Loucy (cell line): ENCODE data around the gene ADAM22.
A peak's percentile ranks its signal among the peaks of the same experiment; 100 is the strongest.

Experiments
- H2AFZ ChIP-seq: fragments of 200-600 bp; sonication (generic); 2 replicates; pipeline ENCODE4 v1.6.0; 2016; ENCODE audit warnings: antibody characterized with exemption, mild to moderate bottlenecking, low read length, moderate library complexity
- H3F3A ChIP-seq: fragments of 200-600 bp; 2 replicates; pipeline ENCODE4 v1.6.0; 2016; ENCODE audit warnings: antibody characterized with exemption, low read depth, mild to moderate bottlenecking
- H3K27me3 ChIP-seq: fragments of 200-600 bp; sonication (generic); 2 replicates; pipeline ENCODE4 v1.6.1; 2014; ENCODE audit warnings: low read length, mild to moderate bottlenecking; ENCODE audit not compliant: insufficient read depth, poor library complexity, severe bottlenecking
- H3K36me3 ChIP-seq: fragments of 200-600 bp; sonication (generic); 2 replicates; pipeline ENCODE4 v1.6.1; 2016; ENCODE audit warnings: low read length; ENCODE audit not compliant: insufficient read depth
- H3K4me1 ChIP-seq: fragments of 200-600 bp; sonication (generic); 2 replicates; pipeline ENCODE4 v1.5.1; 2014; ENCODE audit warnings: low read length, mild to moderate bottlenecking; ENCODE audit not compliant: insufficient read depth, poor library complexity, severe bottlenecking
- H3K4me2 ChIP-seq: fragments of 200-600 bp; sonication (generic); 2 replicates; pipeline ENCODE4 v1.6.0; 2014; ENCODE audit warnings: antibody characterized with exemption, low read length, low read depth, mild to moderate bottlenecking; ENCODE audit not compliant: poor library complexity, severe bottlenecking
- H3K4me3 ChIP-seq: fragments of 200-600 bp; sonication (generic); 2 replicates; pipeline ENCODE4 v1.5.1; 2014; ENCODE audit warnings: low read length, mild to moderate bottlenecking, mixed read lengths; ENCODE audit not compliant: poor library complexity, severe bottlenecking
- H3K79me2 ChIP-seq: fragments of 200-600 bp; sonication (generic); 2 replicates; pipeline ENCODE4 v1.6.1; 2014; ENCODE audit warnings: low read length; ENCODE audit not compliant: insufficient read depth
- H3K9ac ChIP-seq: fragments of 200-600 bp; sonication (generic); 2 replicates; pipeline ENCODE4 v1.6.0; 2014; ENCODE audit warnings: mild to moderate bottlenecking, low read depth, low read length, moderate library complexity; ENCODE audit not compliant: poor library complexity, severe bottlenecking
- H3K9me2 ChIP-seq: fragments of 200-600 bp; sonication (generic); replicated peaks from 2 replicates; pipeline ENCODE4 v1.6.1; 2016; ENCODE audit warnings: low read depth, low read length, mixed read lengths
- H3K9me3 ChIP-seq: fragments of 200-600 bp; sonication (generic); 2 replicates; pipeline ENCODE4 v1.6.1; 2014; ENCODE audit warnings: mild to moderate bottlenecking, antibody characterized with exemption, low read length, low read depth; ENCODE audit not compliant: insufficient read depth
- H4K20me1 ChIP-seq: fragments of 200-600 bp; sonication (generic); 2 replicates; pipeline ENCODE4 v1.6.0; 2014; ENCODE audit warnings: antibody characterized with exemption, low read length, mild to moderate bottlenecking; ENCODE audit not compliant: insufficient read depth, poor library complexity, severe bottlenecking
- EZH2phosphoT487 ChIP-seq: fragments of 200-600 bp; IDR thresholded peaks from 2 replicates; pipeline ENCODE4 v1.6.1; 2018; ENCODE audit warnings: antibody characterized with exemption, mild to moderate bottlenecking, moderate library complexity, borderline replicate concordance
- TF ChIP-seq, protein P1 (sequence below): fragments of 200-600 bp; sonication (generic); conservative IDR thresholded peaks from 2 replicates; pipeline ENCODE4 v1.5.1; 2014; ENCODE audit warnings: mild to moderate bottlenecking, antibody characterized with exemption, low read length

The ADAM22 gene

DNA sequence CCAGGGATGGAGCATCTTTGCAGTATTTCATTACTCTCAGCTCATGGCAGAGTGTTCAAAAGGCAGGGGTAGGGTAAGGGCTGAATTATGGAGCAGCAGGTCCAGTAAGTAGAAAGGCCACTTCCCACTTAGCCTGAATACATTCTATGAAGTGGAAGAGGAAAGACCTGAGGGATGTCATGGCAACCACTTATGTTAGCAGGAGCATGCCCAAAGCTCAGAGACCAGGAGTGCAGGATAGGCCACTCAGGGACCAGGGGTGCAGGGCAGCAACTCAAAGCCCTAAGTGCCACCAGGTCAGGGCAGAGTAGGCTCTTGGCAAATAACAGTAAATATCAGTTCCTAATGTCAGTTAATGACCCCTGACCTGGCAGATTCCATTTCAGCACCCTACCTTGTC is 282.2 kb downstream of the ADAM22 start:
- TF ChIP-seq, protein P1, sequence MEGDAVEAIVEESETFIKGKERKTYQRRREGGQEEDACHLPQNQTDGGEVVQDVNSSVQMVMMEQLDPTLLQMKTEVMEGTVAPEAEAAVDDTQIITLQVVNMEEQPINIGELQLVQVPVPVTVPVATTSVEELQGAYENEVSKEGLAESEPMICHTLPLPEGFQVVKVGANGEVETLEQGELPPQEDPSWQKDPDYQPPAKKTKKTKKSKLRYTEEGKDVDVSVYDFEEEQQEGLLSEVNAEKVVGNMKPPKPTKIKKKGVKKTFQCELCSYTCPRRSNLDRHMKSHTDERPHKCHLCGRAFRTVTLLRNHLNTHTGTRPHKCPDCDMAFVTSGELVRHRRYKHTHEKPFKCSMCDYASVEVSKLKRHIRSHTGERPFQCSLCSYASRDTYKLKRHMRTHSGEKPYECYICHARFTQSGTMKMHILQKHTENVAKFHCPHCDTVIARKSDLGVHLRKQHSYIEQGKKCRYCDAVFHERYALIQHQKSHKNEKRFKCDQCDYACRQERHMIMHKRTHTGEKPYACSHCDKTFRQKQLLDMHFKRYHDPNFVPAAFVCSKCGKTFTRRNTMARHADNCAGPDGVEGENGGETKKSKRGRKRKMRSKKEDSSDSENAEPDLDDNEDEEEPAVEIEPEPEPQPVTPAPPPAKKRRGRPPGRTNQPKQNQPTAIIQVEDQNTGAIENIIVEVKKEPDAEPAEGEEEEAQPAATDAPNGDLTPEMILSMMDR: no peak
- no peak for TF ChIP-seq EZH2phosphoT487
- peak overlapping the region; percentile 8 for H3K4me3 ChIP-seq
- peaks cover 5% of the 10 kb centered on the region; the same call in 1 of the 2 replicates for H3F3A ChIP-seq
- peaks cover 24% of the 10 kb centered on the region; the same call in 1 of the 2 replicates for H3K36me3 ChIP-seq
- H3K4me1 ChIP-seq: peaks cover 51% of the 10 kb centered on the region
- no peaks in the 10 kb centered on the region for H3K9me3 ChIP-seq
- H3K79me2 ChIP-seq: peaks cover 65% of the 10 kb centered on the region
- no peaks in the 10 kb centered on the region for H3K27me3 ChIP-seq
- no peaks in the 10 kb centered on the region for H3K9me2 ChIP-seq
- no peak overlapping the region for H2AFZ ChIP-seq
- H3K9ac ChIP-seq: no peak overlapping the region
- H3K4me2 ChIP-seq: peak overlapping the region; percentile 41
- H4K20me1 ChIP-seq: peaks cover 37% of the 10 kb centered on the region

- peak overlapping the region; percentile 86 for H3K4me3 ChIP-seq
- peaks cover 51% of the 10 kb centered on the region for H3K4me1 ChIP-seq
- H3K9ac ChIP-seq: peak overlapping the region; percentile 85
- peaks cover 17% of the 10 kb centered on the region; the same call in 1 of the 2 replicates for H3K36me3 ChIP-seq
- peaks cover 5% of the 10 kb centered on the region; the same call in 1 of the 2 replicates for H3F3A ChIP-seq
- H3K79me2 ChIP-seq: peaks cover 59% of the 10 kb centered on the region
- TF ChIP-seq EZH2phosphoT487: no peak
- TF ChIP-seq, protein P1: no peak
- no peaks in the 10 kb centered on the region for H3K9me3 ChIP-seq
- 0 out of 2 replicates have a peak overlapping the region, but pooled peaks have one; percentile 98 for H2AFZ ChIP-seq
- no peaks in the 10 kb centered on the region for H3K9me2 ChIP-seq
- H3K27me3 ChIP-seq: no peaks in the 10 kb centered on the region
- H3K4me2 ChIP-seq: peak overlapping the region; percentile 93
- peaks cover 27% of the 10 kb centered on the region for H4K20me1 ChIP-seq
Observed at GRCh38 chr7:88217675-88218428, 283.8 kb downstream of the ADAM22 start.

- peak overlapping the region; percentile 98; the same call in 1 of the 2 replicates for H2AFZ ChIP-seq
- H3K79me2 ChIP-seq: peaks cover 59% of the 10 kb centered on the region
- peaks cover 12% of the 10 kb centered on the region; the same call in 1 of the 2 replicates for H3K36me3 ChIP-seq
- no peaks in the 10 kb centered on the region for H3K27me3 ChIP-seq
- H3K9me3 ChIP-seq: no peaks in the 10 kb centered on the region
- peak overlapping the region; percentile 93 for H3K4me2 ChIP-seq
- peaks cover 51% of the 10 kb centered on the region for H3K4me1 ChIP-seq
- peak overlapping the region; percentile 85 for H3K9ac ChIP-seq
- peaks cover 27% of the 10 kb centered on the region for H4K20me1 ChIP-seq
- H3K9me2 ChIP-seq: no peaks in the 10 kb centered on the region
- H3F3A ChIP-seq: peaks cover 5% of the 10 kb centered on the region; the same call in 1 of the 2 replicates
- no peak for TF ChIP-seq EZH2phosphoT487
- TF ChIP-seq, protein P1: no peak
- peak overlapping the region; percentile 86 for H3K4me3 ChIP-seq
Observed at GRCh38 chr7:88218429-88218745, 284.3 kb downstream of the ADAM22 start.
